Measurements from ENCODE around the gene AMOT. TPM values are rescaled to one million over a fixed set of nuclear protein-coding genes. Genes with fewer than 3 reads are reported as not detected.

The AMOT gene
- polyA plus RNA-seq, 1 donor (not counting 4 experiments of a cell fraction or from before 2014, with no cell fraction given), result 0.21 TPM

DNA sequence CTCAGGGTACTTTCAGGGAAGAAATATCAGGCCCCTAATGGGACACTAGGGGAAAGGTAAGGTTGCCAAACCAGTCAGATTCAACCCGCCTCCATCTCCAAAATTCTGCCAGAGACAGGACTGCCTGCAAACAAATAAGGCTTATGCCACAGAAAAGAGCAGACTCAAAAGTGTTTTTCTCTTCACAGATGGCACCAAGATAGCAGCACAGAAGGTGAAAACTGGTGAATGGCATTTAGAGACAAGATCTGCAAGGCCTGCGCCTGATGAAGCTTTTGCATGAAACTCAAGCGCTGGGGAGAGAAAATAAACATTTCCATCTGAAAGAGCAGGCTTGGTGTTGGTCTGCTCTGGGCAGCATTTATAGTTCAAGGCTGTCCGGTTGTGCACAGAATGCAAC, 27.9 kb downstream of the AMOT start:
- dilution Hi-C loops (cut with MboI; ENCODE audit: extremely low pct_ligation_motif_present, low sequenced_read_pairs), result no loop called here
- peaks cover 0 to 4% of the 10 kb centered on the region in 2 experiments for H3K36me3 ChIP-seq (ENCODE audit: control insufficient read depth in 2 of 2, extremely low read depth in 1 of 2, insufficient read depth in 2 of 2, low read length in 2 of 2)
- no peaks in the 10 kb centered on the region for H3K9me1 ChIP-seq (ENCODE audit: control insufficient read depth, extremely low read depth, insufficient read depth, low read length)
- no peak overlapping the region for H3K4me2 ChIP-seq (ENCODE audit: control insufficient read depth, extremely low read depth, insufficient read depth, low read depth, low read length)
- no peak for TF ChIP-seq EZH2 (IDR thresholded peaks at IDR 0.05; ENCODE audit: low read length)
- TF ChIP-seq, protein P1, sequence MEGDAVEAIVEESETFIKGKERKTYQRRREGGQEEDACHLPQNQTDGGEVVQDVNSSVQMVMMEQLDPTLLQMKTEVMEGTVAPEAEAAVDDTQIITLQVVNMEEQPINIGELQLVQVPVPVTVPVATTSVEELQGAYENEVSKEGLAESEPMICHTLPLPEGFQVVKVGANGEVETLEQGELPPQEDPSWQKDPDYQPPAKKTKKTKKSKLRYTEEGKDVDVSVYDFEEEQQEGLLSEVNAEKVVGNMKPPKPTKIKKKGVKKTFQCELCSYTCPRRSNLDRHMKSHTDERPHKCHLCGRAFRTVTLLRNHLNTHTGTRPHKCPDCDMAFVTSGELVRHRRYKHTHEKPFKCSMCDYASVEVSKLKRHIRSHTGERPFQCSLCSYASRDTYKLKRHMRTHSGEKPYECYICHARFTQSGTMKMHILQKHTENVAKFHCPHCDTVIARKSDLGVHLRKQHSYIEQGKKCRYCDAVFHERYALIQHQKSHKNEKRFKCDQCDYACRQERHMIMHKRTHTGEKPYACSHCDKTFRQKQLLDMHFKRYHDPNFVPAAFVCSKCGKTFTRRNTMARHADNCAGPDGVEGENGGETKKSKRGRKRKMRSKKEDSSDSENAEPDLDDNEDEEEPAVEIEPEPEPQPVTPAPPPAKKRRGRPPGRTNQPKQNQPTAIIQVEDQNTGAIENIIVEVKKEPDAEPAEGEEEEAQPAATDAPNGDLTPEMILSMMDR (optimal IDR thresholded peaks at IDR 0.05 in 1 of 3, IDR thresholded peaks at IDR 0.05 in 1 of 3, conservative IDR thresholded peaks at IDR 0.05 in 1 of 3; ENCODE audit: extremely low read depth in 1 of 3, insufficient read depth in 2 of 3, low read length in 3 of 3), result no peak
- H3K27me3 ChIP-seq (ENCODE audit: control insufficient read depth, extremely low read depth, insufficient read depth, low read length), result no peaks in the 10 kb centered on the region
- H4K20me1 ChIP-seq (ENCODE audit: control insufficient read depth, extremely low read depth, insufficient read depth, low read length), result no peaks in the 10 kb centered on the region
- H2AFZ ChIP-seq (ENCODE audit: control insufficient read depth, low read length), result no peak overlapping the region
- H3K9me3 ChIP-seq (ENCODE audit: control insufficient read depth, low read depth, low read length), result no peaks in the 10 kb centered on the region
- H3K79me2 ChIP-seq (ENCODE audit: control insufficient read depth, insufficient read depth, low read length), result no peaks in the 10 kb centered on the region
- H3K4me1 ChIP-seq (ENCODE audit: control insufficient read depth, extremely low read depth, insufficient read depth, low read length), result no peaks in the 10 kb centered on the region
- no peak overlapping the region for H3K27ac ChIP-seq (ENCODE audit: control insufficient read depth, insufficient read depth, low read length)
- no peak overlapping the region for H3K4me3 ChIP-seq (ENCODE audit: control insufficient read depth in 2 of 3, extremely low read depth in 1 of 3, insufficient read depth in 2 of 3, low read depth in 1 of 3, low read length in 3 of 3)
- no peak for DNase-seq (ENCODE audit: low read depth, low spot score)
- no peak overlapping the region for H3K9ac ChIP-seq (ENCODE audit: control insufficient read depth, extremely low read depth, insufficient read depth, low read length)
- FAIRE-seq, result no peak

DNA sequence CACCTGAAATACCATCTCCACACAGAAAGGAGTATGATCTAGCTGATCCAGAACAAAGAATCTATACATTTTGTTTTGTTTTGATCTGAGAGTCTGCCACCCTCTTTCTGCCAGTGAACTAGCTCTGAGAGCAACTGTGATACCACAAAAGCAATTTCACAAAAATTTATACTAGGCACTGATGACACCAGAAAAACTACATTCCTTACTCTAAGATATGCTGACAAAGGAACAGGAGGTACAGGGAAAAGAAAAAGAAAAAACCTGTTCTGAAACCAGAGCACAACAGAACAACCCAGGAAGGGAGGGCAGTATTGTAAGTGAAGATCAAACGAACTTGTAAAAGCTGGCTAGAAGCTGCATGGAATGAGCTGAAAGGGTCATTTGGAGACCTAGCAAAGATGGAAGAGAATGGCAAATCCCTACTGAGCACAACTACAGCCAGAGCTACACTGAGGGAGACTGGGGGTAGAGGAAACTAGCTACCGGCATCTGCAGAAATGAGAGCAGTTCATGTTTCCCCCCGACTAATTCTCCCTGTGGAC, 31.9 kb downstream of the AMOT start:
- Histone ChIP-seq H3K9ac (ENCODE audit: control insufficient read depth, extremely low read depth, insufficient read depth, low read length) (no peak overlapping the region), H2AFZ (ENCODE audit: control insufficient read depth, low read length) (no peak overlapping the region), H3K4me3 (ENCODE audit: control insufficient read depth in 2 of 3, extremely low read depth in 1 of 3, insufficient read depth in 2 of 3, low read depth in 1 of 3, low read length in 3 of 3) (no peak overlapping the region), H3K27me3 (ENCODE audit: control insufficient read depth, extremely low read depth, insufficient read depth, low read length) (no peaks in the 10 kb centered on the region), H3K27ac (ENCODE audit: control insufficient read depth, insufficient read depth, low read length) (no peak overlapping the region), H3K9me3 (ENCODE audit: control insufficient read depth, low read depth, low read length) (no peaks in the 10 kb centered on the region), H3K4me1 (ENCODE audit: control insufficient read depth, extremely low read depth, insufficient read depth, low read length) (no peaks in the 10 kb centered on the region), H3K36me3 (ENCODE audit: control insufficient read depth in 2 of 2, extremely low read depth in 1 of 2, insufficient read depth in 2 of 2, low read length in 2 of 2) (peaks cover 0 to 4% of the 10 kb centered on the region in 2 experiments), H3K9me1 (ENCODE audit: control insufficient read depth, extremely low read depth, insufficient read depth, low read length) (no peaks in the 10 kb centered on the region), H4K20me1 (ENCODE audit: control insufficient read depth, extremely low read depth, insufficient read depth, low read length) (no peaks in the 10 kb centered on the region), H3K4me2 (ENCODE audit: control insufficient read depth, extremely low read depth, insufficient read depth, low read depth, low read length) (no peak overlapping the region), H3K79me2 (ENCODE audit: control insufficient read depth, insufficient read depth, low read length) (no peaks in the 10 kb centered on the region)
- DNase-seq (ENCODE audit: low read depth, low spot score) (no peak), FAIRE-seq (no peak)
- dilution Hi-C loops (cut with MboI; ENCODE audit: extremely low pct_ligation_motif_present, low sequenced_read_pairs), result no loop called here
- TF ChIP-seq, protein P1 (optimal IDR thresholded peaks at IDR 0.05 in 1 of 3, IDR thresholded peaks at IDR 0.05 in 1 of 3, conservative IDR thresholded peaks at IDR 0.05 in 1 of 3; ENCODE audit: extremely low read depth in 1 of 3, insufficient read depth in 2 of 3, low read length in 3 of 3), result no peak
- no peak for TF ChIP-seq EZH2 (IDR thresholded peaks at IDR 0.05; ENCODE audit: low read length)

All from keratinocyte (primary cell).